Pancreas (tissue), 10 donors: ENCODE data around the gene CAMK1D. TPM values are rescaled to one million over a fixed set of nuclear protein-coding genes. Genes with fewer than 3 reads are reported as not detected.

Experiments
- ATAC-seq, 4 donors: fragments of 200-7000 bp; cut with Tn5 transposase; one replicate each; pipeline versions ENCODE4 v1.8.0 to v1.9.1; 2020; ENCODE audit warnings: mild to moderate bottlenecking in 4 of 4, moderate library complexity in 4 of 4
- DNase-seq, 6 donors: peaks; one replicate each; pipeline ENCODE4 v3.0.0-alpha.2; 2020
- FAIRE-seq: peaks from 2 replicates; lab custom pipeline; 2012; peaks lifted over from hg19 to GRCh38; lab: Jason Lieb, UNC
- H3K27ac ChIP-seq, 4 donors: fragments of 200-600 bp; sonication (generic); 1 replicate in 3 of 4; 2 replicates in 1 of 4; pipeline versions ENCODE4 v1.5.0 to v1.8.0; 2020
- H3K27me3 ChIP-seq, 4 donors: fragments of 200-600 bp; one replicate each; pipeline ENCODE4 v1.8.0; 2021
- H3K36me3 ChIP-seq, 3 donors: fragments of 200-600 bp; sonication (generic) in 1 of 3; one replicate each; pipeline versions ENCODE4 v1.5.0 to v1.8.0; 2020 to 2021
- H3K4me1 ChIP-seq, 3 donors: fragments of 200-600 bp; one replicate each; pipeline ENCODE4 v1.8.0; 2021
- H3K4me3 ChIP-seq, 4 donors: fragments of 200-600 bp; sonication (generic) in 2 of 4; one replicate each; pipeline versions ENCODE4 v1.5.0 to v1.8.0; 2020 to 2021
- H3K9me3 ChIP-seq, 4 donors: fragments of 200-600 bp; one replicate each; pipeline ENCODE4 v1.8.0; 2021
- WGBS, 2 donors: extraction: QIAGEN DNeasy Blood & Tissue Kit; methylation state at CpG; one replicate each; pipeline ENCODE4 v1.1.7; 2013; 5-methylcytosine and 5-hydroxymethylcytosine counted together
- intact Hi-C, 3 donors: fragments of 100-400 bp; cut with DNase I; formaldehyde crosslinking; loops; one replicate each; pipeline versions ENCODE4 v1.11.1 to v1.14.2; 2022
- polyA plus RNA-seq, 2 donors: library from polyadenylated mRNA; stranded (reverse); fragments of 200-250 nt; gene quantifications; one replicate each; pipeline ENCODE4 v1.2.3, GENCODE V29; 2013
- total RNA-seq, 6 donors: library from RNA; stranded (reverse); fragmentation: NEBNext Ultra II Directional in 4 of 6; extraction: Animal tissue kit (Norgen Biotek cat#: 25700) in 4 of 6; gene quantifications; one replicate each; pipeline versions ENCODE4 v1.2.1 to v1.2.4, GENCODE V29; 2021 to 2023
- TF ChIP-seq, protein P1 (sequence below), 4 donors: fragments of 200-600 bp; sonication (generic) in 3 of 4; IDR thresholded peaks; one replicate each; pipeline versions ENCODE4 v1.5.0 to v1.8.0; 2021; ENCODE audit warnings: antibody characterized with exemption in 4 of 4
- donor health status: healthy with polysubstance abuse.
- donor health status: DM: no; HTN: no; CAD: no; lungs with moderate emphysema.
- donor health status: DM: no; HTN: no; CAD: no.
- donor health status: control.
- donor health status: control.
- donor health status: Bipolar disorder and iron deficiency.
- donor health status: DM: yes; HTN: yes; CAD: no.
- donor health status: DM: no; HTN: no; CAD: no.
- donor health status: DM: no; HTN: no; CAD: no.
- donor health status: DM: yes; HTN: yes; CAD: no.

CAMK1D gene
- total and polyA plus RNA-seq, 8 donors, result 2.9 to 30.1 (median 22.7) TPM

DNA sequence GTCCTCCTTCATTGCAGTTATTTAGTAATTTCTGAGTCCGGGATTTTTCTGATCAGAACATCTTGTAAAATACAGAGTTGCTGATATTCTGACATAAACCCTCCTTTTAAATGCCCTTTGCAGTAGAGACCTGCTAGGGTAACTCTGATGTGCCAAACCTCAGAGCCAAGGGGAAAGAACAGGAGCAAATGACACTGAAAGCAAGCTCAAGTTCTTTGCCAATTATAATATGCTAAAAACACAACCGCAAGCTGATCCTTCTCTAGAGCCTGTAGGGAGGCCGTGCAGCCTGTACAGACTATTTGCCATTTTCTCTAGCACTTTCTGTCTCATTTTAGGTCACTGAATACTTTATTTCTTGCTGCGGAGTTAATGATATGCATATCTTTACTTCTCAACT is 240.4 kb downstream of the CAMK1D start:
- Histone ChIP-seq H3K4me1 (no peaks in the 10 kb centered on the region), H3K9me3 (no peaks in the 10 kb centered on the region), H3K4me3 (no peak overlapping the region), H3K27me3 (no peaks in the 10 kb centered on the region), H3K36me3 (no peaks in the 10 kb centered on the region), H3K27ac (no peak overlapping the region)
- intact Hi-C loops, result no loop called here
- ATAC-seq (no peak), DNase-seq (no peak), FAIRE-seq (no peak)
- 88 to 91% methylated on average over 4 of the region's 4 CpGs for WGBS, 2 donors
- TF ChIP-seq, protein P1, sequence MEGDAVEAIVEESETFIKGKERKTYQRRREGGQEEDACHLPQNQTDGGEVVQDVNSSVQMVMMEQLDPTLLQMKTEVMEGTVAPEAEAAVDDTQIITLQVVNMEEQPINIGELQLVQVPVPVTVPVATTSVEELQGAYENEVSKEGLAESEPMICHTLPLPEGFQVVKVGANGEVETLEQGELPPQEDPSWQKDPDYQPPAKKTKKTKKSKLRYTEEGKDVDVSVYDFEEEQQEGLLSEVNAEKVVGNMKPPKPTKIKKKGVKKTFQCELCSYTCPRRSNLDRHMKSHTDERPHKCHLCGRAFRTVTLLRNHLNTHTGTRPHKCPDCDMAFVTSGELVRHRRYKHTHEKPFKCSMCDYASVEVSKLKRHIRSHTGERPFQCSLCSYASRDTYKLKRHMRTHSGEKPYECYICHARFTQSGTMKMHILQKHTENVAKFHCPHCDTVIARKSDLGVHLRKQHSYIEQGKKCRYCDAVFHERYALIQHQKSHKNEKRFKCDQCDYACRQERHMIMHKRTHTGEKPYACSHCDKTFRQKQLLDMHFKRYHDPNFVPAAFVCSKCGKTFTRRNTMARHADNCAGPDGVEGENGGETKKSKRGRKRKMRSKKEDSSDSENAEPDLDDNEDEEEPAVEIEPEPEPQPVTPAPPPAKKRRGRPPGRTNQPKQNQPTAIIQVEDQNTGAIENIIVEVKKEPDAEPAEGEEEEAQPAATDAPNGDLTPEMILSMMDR (IDR thresholded peaks at IDR 0.05), result no peak

DNA sequence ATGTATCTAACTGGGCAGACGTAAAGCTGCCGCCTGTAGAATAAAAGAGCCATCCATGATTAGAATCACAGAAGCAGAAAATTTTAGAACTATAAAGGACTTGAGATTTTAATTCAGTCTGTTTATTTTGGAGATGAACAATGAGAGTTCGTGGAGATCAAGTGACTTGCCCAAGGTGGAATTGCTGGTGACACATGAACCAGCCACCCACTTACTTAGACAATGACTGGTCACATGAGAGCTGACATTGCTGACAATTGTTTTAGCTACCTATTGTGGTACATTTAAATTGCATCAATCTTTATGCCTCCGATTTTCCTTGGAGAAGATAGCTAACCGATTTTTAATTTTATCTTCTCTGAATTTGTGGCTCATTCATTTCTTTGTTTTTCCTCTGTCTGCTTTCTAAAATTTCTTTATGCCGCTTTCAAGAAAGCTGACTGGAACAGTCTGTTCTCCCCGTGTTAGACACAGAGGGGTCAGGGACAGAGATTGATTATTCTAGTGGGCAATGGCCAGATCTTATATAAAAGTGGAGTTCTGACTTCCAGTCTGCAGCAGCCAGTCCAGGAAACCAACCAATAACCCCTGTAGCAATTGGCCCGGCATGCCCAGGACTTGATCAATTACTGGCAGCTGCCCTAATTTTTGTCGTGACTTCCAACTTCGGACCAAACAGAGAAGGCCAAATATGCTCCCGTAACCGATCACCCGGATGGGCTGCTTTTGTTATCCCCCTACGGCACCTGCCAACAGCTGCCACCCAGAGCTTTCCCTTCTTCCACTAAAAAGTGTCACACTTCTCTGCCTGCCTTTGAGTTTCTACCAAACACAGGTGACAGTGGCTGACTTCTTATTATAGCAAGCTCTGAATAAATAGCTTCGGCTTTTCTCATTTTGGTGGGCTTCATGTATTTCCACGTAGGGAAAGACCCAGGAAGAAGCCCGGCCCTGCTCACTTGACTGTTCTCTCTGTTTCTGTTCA is 241.6 kb downstream of the CAMK1D start:
- TF ChIP-seq, protein P1 (IDR thresholded peaks at IDR 0.05), result no peak
- Histone ChIP-seq H3K4me3 (no peak overlapping the region), H3K27ac (no peak overlapping the region), H3K27me3 (no peaks in the 10 kb centered on the region), H3K4me1 (no peaks in the 10 kb centered on the region), H3K36me3 (no peaks in the 10 kb centered on the region), H3K9me3 (no peaks in the 10 kb centered on the region)
- DNase-seq (no peak), FAIRE-seq (no peak), ATAC-seq (peak in 1 of 4 donors; percentile 22)
- intact Hi-C loops, result no loop called here
- WGBS, 2 donors, result 66 to 72% methylated on average over 17 of the region's 17 CpGs

DNA sequence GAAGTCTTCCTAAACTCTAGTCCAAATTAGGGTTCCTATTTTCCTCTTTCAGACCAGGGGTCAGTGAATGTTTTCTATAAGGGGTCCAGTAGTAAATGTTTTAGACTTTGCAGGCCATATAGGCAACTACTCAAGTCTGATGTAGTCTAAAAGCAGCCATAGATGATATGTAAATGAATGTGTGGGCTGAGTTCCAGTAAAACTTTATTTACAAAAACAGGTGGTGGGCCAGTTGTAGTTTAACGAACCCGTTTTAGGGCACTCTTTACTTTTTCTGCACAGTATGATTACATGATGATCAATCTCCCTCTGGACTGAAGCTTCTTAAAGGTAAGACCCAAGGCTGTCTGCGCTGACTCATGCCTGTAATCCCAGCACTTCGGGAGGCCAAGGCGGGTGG is 243.6 kb downstream of the CAMK1D start:
- FAIRE-seq, result no peak
- ATAC-seq, result no peak
- 90 to 93% methylated on average over 5 of the region's 5 CpGs for WGBS, 2 donors
- intact Hi-C loops, result no loop called here
- Histone ChIP-seq H3K4me3 (no peak overlapping the region), H3K36me3 (no peaks in the 10 kb centered on the region), H3K4me1 (no peaks in the 10 kb centered on the region), H3K27me3 (no peaks in the 10 kb centered on the region), H3K27ac (no peak overlapping the region), H3K9me3 (no peaks in the 10 kb centered on the region)
- TF ChIP-seq, protein P1 (IDR thresholded peaks at IDR 0.05), result no peak
- no peak for DNase-seq

DNA sequence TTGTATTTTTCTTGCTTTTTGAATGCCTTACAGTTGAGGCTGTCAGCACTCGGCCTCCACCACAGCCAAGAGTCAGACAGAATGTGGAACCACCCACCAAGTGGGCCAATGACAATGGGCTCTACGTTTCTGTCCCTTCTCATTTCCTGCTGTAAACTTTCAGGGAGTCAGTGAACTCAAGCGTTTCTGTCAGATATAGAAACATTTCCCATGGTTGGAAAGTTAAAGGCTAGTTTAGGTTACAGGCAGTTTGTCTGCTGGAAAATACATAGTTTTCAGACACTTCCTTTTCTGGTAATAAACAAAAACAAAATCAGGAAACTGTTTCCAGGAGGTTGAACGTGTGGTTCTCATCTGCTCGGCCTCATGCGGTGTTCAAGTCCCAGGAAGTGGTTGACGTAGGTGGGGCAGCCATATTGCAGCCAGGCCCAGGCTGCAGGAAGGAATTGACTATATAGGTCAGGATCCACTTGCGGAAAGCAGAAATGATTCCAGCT is 245.1 kb downstream of the CAMK1D start:
- Histone ChIP-seq H3K36me3 (no peaks in the 10 kb centered on the region), H3K4me3 (no peak overlapping the region), H3K4me1 (no peaks in the 10 kb centered on the region), H3K9me3 (no peaks in the 10 kb centered on the region), H3K27ac (no peak overlapping the region), H3K27me3 (no peaks in the 10 kb centered on the region)
- TF ChIP-seq, protein P1 (IDR thresholded peaks at IDR 0.05), result no peak
- DNase-seq (no peak), FAIRE-seq (no peak), ATAC-seq (peak in 1 of 4 donors; percentile 29)
- 83 to 84% methylated on average over 8 of the region's 8 CpGs for WGBS, 2 donors
- intact Hi-C loops, result no loop called here
